ENCODE measurements around the gene KRT72. TPM values are rescaled to one million over a fixed set of nuclear protein-coding genes. Genes with fewer than 3 reads are reported as not detected.

The KRT72 gene
- total and polyA plus RNA-seq, 4 donors = 0.14 to 0.17 (median 0.14) TPM; not detected in 1

GRCh38 chr12:52570511-52570910 is 30.8 kb downstream of the KRT72 start:
- Histone ChIP-seq H3K27me3 (ENCODE audit: control insufficient read depth in 3 of 3, insufficient read depth in 3 of 3, low read length in 2 of 3) (peaks cover 0 to under 1% (median 0%) of the 10 kb centered on the region in 3 donors), H3K27ac (ENCODE audit: low read depth in 1 of 2, low read length in 1 of 2) (no peak overlapping the region), H3K36me3 (ENCODE audit: control insufficient read depth in 4 of 4, insufficient read depth in 4 of 4, low read length in 4 of 4) (no peaks in the 10 kb centered on the region), H3K9ac (ENCODE audit: insufficient read depth in 1 of 2, low read length in 2 of 2) (no peak overlapping the region), H3K4me1 (ENCODE audit: control insufficient read depth in 5 of 5, insufficient read depth in 5 of 5, low read length in 5 of 5) (no peaks in the 10 kb centered on the region), H3K4me3 (no peak overlapping the region), H3K9me3 (ENCODE audit: control insufficient read depth in 4 of 4, insufficient read depth in 3 of 4, low read length in 3 of 4) (no peaks in the 10 kb centered on the region)
- DNase-seq = no peak
- WGBS, 2 donors = 93 to 94% methylated on average over 10 of the region's 10 CpGs
- ATAC-seq (ENCODE audit: insufficient read depth, low FRiP score) = no peak
- TF ChIP-seq, protein P1, sequence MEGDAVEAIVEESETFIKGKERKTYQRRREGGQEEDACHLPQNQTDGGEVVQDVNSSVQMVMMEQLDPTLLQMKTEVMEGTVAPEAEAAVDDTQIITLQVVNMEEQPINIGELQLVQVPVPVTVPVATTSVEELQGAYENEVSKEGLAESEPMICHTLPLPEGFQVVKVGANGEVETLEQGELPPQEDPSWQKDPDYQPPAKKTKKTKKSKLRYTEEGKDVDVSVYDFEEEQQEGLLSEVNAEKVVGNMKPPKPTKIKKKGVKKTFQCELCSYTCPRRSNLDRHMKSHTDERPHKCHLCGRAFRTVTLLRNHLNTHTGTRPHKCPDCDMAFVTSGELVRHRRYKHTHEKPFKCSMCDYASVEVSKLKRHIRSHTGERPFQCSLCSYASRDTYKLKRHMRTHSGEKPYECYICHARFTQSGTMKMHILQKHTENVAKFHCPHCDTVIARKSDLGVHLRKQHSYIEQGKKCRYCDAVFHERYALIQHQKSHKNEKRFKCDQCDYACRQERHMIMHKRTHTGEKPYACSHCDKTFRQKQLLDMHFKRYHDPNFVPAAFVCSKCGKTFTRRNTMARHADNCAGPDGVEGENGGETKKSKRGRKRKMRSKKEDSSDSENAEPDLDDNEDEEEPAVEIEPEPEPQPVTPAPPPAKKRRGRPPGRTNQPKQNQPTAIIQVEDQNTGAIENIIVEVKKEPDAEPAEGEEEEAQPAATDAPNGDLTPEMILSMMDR (IDR thresholded peaks at IDR 0.05; ENCODE audit: control extremely low read depth, extremely low read depth) = no peak

- Histone ChIP-seq H3K4me3 (no peak overlapping the region), H3K4me1 (ENCODE audit: control insufficient read depth in 5 of 5, insufficient read depth in 5 of 5, low read length in 5 of 5) (no peaks in the 10 kb centered on the region), H3K27ac (ENCODE audit: low read depth in 1 of 2, low read length in 1 of 2) (no peak overlapping the region), H3K27me3 (ENCODE audit: control insufficient read depth in 3 of 3, insufficient read depth in 3 of 3, low read length in 2 of 3) (peaks cover 0 to 7% (median 0%) of the 10 kb centered on the region in 3 donors), H3K36me3 (ENCODE audit: control insufficient read depth in 4 of 4, insufficient read depth in 4 of 4, low read length in 4 of 4) (no peaks in the 10 kb centered on the region), H3K9me3 (ENCODE audit: control insufficient read depth in 4 of 4, insufficient read depth in 3 of 4, low read length in 3 of 4) (no peaks in the 10 kb centered on the region), H3K9ac (ENCODE audit: insufficient read depth in 1 of 2, low read length in 2 of 2) (no peak overlapping the region)
- no peak for ATAC-seq (ENCODE audit: insufficient read depth, low FRiP score)
- no peak for DNase-seq
- WGBS, 2 donors = 87 to 92% methylated on average over 12 of the region's 12 CpGs
- TF ChIP-seq, protein P1 (IDR thresholded peaks at IDR 0.05; ENCODE audit: control extremely low read depth, extremely low read depth) = no peak
These were observed 33.2 kb downstream of the KRT72 start for GRCh38 chr12:52568111-52568510.

DNA sequence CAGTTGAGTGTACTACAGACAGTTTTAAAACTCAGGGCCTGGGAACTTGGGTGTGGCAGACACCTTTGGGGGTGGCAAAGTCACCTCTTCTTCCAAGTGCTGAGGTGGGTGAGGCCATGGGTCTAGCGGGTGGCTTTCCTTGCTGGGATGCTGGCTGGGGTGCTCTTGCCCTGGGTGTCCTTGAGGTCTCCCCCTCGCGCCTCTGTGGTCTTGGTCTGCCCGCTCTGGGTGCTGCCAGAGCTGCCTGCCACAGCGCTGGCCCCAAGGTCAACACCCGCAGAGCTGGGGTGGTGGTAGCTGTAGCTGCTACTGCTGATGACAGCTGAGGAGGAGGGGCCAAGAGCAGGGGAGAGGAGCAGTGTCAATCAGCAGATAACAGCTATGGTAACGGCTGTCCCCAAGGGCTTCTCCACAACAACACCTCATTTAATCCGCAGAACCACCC is 34.4 kb downstream of the KRT72 start:
- H3K27ac ChIP-seq (ENCODE audit: low read depth in 1 of 2, low read length in 1 of 2) = no peak overlapping the region
- no peak overlapping the region for H3K4me3 ChIP-seq
- H3K9me3 ChIP-seq (ENCODE audit: control insufficient read depth in 4 of 4, insufficient read depth in 3 of 4, low read length in 3 of 4) = no peaks in the 10 kb centered on the region
- no peak for ATAC-seq (ENCODE audit: insufficient read depth, low FRiP score)
- H3K27me3 ChIP-seq (ENCODE audit: control insufficient read depth in 3 of 3, insufficient read depth in 3 of 3, low read length in 2 of 3) = peaks cover 0 to 12% (median 0%) of the 10 kb centered on the region in 3 donors
- 57 to 67% methylated on average over 8 of the region's 8 CpGs for WGBS, 2 donors
- no peaks in the 10 kb centered on the region for H3K36me3 ChIP-seq (ENCODE audit: control insufficient read depth in 4 of 4, insufficient read depth in 4 of 4, low read length in 4 of 4)
- no peak overlapping the region for H3K9ac ChIP-seq (ENCODE audit: insufficient read depth in 1 of 2, low read length in 2 of 2)
- peak in 2 of 3 donors; percentile 22 to 24 for DNase-seq
- no peaks in the 10 kb centered on the region for H3K4me1 ChIP-seq (ENCODE audit: control insufficient read depth in 5 of 5, insufficient read depth in 5 of 5, low read length in 5 of 5)
- TF ChIP-seq, protein P1 (IDR thresholded peaks at IDR 0.05; ENCODE audit: control extremely low read depth, extremely low read depth) = no peak

DNA sequence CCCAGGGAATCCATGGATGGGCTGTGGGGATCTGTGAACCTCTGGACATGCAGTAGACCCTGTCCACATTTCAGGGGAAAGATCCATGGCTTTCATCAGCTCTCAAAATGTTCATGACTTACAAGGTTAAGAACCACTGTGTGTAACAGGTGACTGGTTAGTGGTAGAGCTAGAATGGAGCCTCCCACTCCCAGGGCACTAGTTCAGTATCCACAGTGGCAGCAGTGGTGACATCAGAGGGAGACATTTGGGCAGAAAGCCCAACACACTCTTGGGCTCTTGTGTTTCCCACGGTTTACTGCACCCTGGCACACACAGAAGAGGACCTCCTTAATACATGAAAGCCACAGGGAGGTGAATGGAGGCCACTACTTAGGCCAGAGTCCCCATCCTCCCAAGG is 36.7 kb downstream of the KRT72 start:
- ATAC-seq (ENCODE audit: insufficient read depth, low FRiP score) (no peak), DNase-seq (no peak)
- H3K36me3 ChIP-seq (ENCODE audit: control insufficient read depth in 4 of 4, insufficient read depth in 4 of 4, low read length in 4 of 4) = no peaks in the 10 kb centered on the region
- no peaks in the 10 kb centered on the region for H3K4me1 ChIP-seq (ENCODE audit: control insufficient read depth in 5 of 5, insufficient read depth in 5 of 5, low read length in 5 of 5)
- 33 to 46% methylated on average over 1 of the region's 1 CpG for WGBS, 2 donors
- H3K27me3 ChIP-seq (ENCODE audit: control insufficient read depth in 3 of 3, insufficient read depth in 3 of 3, low read length in 2 of 3) = peaks cover 0 to 18% (median 0%) of the 10 kb centered on the region in 3 donors
- H3K9ac ChIP-seq (ENCODE audit: insufficient read depth in 1 of 2, low read length in 2 of 2) = no peak overlapping the region
- H3K27ac ChIP-seq (ENCODE audit: low read depth in 1 of 2, low read length in 1 of 2) = no peak overlapping the region
- TF ChIP-seq, protein P1 (IDR thresholded peaks at IDR 0.05; ENCODE audit: control extremely low read depth, extremely low read depth) = no peak
- no peaks in the 10 kb centered on the region for H3K9me3 ChIP-seq (ENCODE audit: control insufficient read depth in 4 of 4, insufficient read depth in 3 of 4, low read length in 3 of 4)
- no peak overlapping the region for H3K4me3 ChIP-seq

Measured in lung (tissue), 12 donors.